Kidney (tissue), 14 donors: Measurements from ENCODE around the gene LARP1B. TPM values are rescaled to one million over a fixed set of nuclear protein-coding genes. Genes with fewer than 3 reads are reported as not detected.

Experiments used
- DNase-seq, 5 donors: peaks; one replicate each; pipeline ENCODE4 v3.0.0-alpha.2; 2013 to 2020
- FAIRE-seq: peaks from 2 replicates; lab custom pipeline; 2012; peaks lifted over from hg19 to GRCh38; lab: Jason Lieb, UNC
- H3K27ac ChIP-seq, 2 donors: one replicate each; pipeline ENCODE4 v1.7.0; 2013; ENCODE audit warnings: low read depth in 2 of 2, low read length in 2 of 2, inconsistent platforms in 1 of 2
- H3K27me3 ChIP-seq: one replicate; pipeline ENCODE4 v1.7.1; 2013; ENCODE audit warnings: low read length, inconsistent platforms; ENCODE audit not compliant: control insufficient read depth, insufficient read depth
- H3K36me3 ChIP-seq, 3 donors: one replicate each; pipeline versions ENCODE4 v1.7.0 to v1.7.1; 2013; ENCODE audit warnings: low read length in 3 of 3, control low read depth in 1 of 3, inconsistent platforms in 1 of 3; ENCODE audit not compliant: insufficient read depth in 3 of 3, control insufficient read depth in 2 of 3
- H3K4me1 ChIP-seq, 3 donors: one replicate each; pipeline versions ENCODE4 v1.7.0 to v1.7.1; 2013; ENCODE audit warnings: low read length in 3 of 3, inconsistent platforms in 1 of 3, low read depth in 1 of 3; ENCODE audit not compliant: control insufficient read depth in 2 of 3, insufficient read depth in 2 of 3
- H3K4me3 ChIP-seq, 3 donors: one replicate each; pipeline versions ENCODE4 v1.7.0 to v1.8.1; 2013; ENCODE audit warnings: low read length in 3 of 3, control low read depth in 1 of 3, inconsistent platforms in 1 of 3
- H3K9ac ChIP-seq, 3 donors: one replicate each; pipeline versions ENCODE4 v1.7.0 to v1.7.1; 2013; ENCODE audit warnings: low read length in 3 of 3, control low read depth in 1 of 3, inconsistent platforms in 1 of 3
- H3K9me3 ChIP-seq, 3 donors: one replicate each; pipeline versions ENCODE4 v1.7.0 to v1.7.1; 2013; ENCODE audit warnings: low read length in 3 of 3, control low read depth in 1 of 3, inconsistent platforms in 1 of 3; ENCODE audit not compliant: control insufficient read depth in 2 of 3, insufficient read depth in 1 of 3
- intact Hi-C: fragments of 100-400 bp; cut with DNase I; formaldehyde crosslinking; loops from one replicate; pipeline ENCODE4 v1.11.1; 2022
- polyA plus RNA-seq: library from polyadenylated mRNA; stranded (reverse); fragments of 350-450 nt; fragmentation: Illumina TruSeq; extraction: RNeasy Lipid Tissue Mini Kit (QIAGEN cat#74804); gene quantifications from one replicate; pipeline ENCODE4 v1.2.3, GENCODE V29; 2014; ENCODE audit warnings: low read depth, low replicate concordance; ENCODE audit not compliant: insufficient read depth
- total RNA-seq: library from RNA; stranded (reverse); fragmentation: NEBNext Ultra II Directional; extraction: Animal tissue kit (Norgen Biotek cat#: 25700); gene quantifications from one replicate; pipeline ENCODE4 v1.2.1, GENCODE V29; 2021
- TF ChIP-seq, protein P1 (sequence below): IDR thresholded peaks from 3 replicates; pipeline ENCODE4 v1.5.1; 2012; ENCODE audit warnings: mild to moderate bottlenecking, moderate library complexity, borderline replicate concordance; ENCODE audit not compliant: insufficient read depth; ENCODE audit errors: extremely low read depth
- donor health status: control.
- donor health status: control.
- donor health status: control.
- donor health status: control.
- donor health status: control.
- donor health status: DM: yes; HTN: yes; CAD: no.
- donor health status: Normal renal cell carcinoma (clear cell type).

The LARP1B gene
- total and polyA plus RNA-seq, 2 donors from 2014 or later: 9.3 to 24.9 TPM

DNA sequence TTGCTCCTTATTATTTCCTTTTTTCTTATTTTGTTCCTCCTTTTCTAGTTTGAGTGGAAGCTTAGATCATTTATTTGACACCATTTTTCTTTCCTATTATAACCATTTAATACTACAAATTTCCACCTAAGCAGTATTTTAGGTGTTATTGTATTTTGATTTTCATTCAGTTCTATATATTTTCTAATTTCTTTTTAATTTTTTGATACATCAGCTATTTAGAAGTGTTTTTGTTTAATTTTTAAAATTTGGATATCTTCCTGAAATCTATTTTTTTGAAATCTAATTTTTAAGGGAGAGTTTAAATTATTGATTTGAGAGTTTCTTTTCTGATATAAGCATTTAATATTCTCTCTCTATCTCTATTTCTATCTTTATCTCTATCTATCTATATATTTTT lies 108.1 kb downstream of the LARP1B start:
- H3K9me3 ChIP-seq: no peaks in the 10 kb centered on the region
- H3K4me3 ChIP-seq: no peak overlapping the region
- no peak overlapping the region for H3K27ac ChIP-seq
- no peaks in the 10 kb centered on the region for H3K27me3 ChIP-seq
- no peaks in the 10 kb centered on the region for H3K36me3 ChIP-seq
- FAIRE-seq: peak; percentile 83
- no peak for DNase-seq
- TF ChIP-seq, protein P1, sequence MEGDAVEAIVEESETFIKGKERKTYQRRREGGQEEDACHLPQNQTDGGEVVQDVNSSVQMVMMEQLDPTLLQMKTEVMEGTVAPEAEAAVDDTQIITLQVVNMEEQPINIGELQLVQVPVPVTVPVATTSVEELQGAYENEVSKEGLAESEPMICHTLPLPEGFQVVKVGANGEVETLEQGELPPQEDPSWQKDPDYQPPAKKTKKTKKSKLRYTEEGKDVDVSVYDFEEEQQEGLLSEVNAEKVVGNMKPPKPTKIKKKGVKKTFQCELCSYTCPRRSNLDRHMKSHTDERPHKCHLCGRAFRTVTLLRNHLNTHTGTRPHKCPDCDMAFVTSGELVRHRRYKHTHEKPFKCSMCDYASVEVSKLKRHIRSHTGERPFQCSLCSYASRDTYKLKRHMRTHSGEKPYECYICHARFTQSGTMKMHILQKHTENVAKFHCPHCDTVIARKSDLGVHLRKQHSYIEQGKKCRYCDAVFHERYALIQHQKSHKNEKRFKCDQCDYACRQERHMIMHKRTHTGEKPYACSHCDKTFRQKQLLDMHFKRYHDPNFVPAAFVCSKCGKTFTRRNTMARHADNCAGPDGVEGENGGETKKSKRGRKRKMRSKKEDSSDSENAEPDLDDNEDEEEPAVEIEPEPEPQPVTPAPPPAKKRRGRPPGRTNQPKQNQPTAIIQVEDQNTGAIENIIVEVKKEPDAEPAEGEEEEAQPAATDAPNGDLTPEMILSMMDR: no peak
- no peaks in the 10 kb centered on the region for H3K4me1 ChIP-seq
- H3K9ac ChIP-seq: no peak overlapping the region
- intact Hi-C loops: no loop called here

DNA sequence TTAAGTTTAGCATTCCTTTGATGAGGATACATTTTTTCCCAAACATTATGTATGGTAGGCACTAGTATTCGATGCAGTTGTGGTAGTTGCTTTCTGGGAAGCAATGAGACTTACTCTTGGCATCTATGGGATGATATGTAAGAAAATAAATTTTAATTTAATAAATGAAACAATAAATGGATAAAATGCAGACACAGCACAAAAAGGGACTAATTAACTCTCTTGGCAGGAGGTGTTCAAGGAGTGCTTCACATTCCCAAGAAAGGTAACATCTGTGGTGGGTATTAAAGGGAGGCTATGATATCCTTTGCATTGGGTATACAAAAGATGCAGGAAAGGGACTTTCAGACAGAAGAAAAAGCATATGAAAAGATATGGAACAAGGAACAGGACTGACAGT lies 115.5 kb downstream of the LARP1B start:
- no peak for FAIRE-seq
- H3K36me3 ChIP-seq: no peaks in the 10 kb centered on the region
- H3K9me3 ChIP-seq: no peaks in the 10 kb centered on the region
- TF ChIP-seq, protein P1: no peak
- H3K4me3 ChIP-seq: no peak overlapping the region
- no peaks in the 10 kb centered on the region for H3K4me1 ChIP-seq
- DNase-seq: no peak
- H3K27me3 ChIP-seq: no peaks in the 10 kb centered on the region
- intact Hi-C loops: no loop called here
- H3K27ac ChIP-seq: no peak overlapping the region
- H3K9ac ChIP-seq: no peak overlapping the region

DNA sequence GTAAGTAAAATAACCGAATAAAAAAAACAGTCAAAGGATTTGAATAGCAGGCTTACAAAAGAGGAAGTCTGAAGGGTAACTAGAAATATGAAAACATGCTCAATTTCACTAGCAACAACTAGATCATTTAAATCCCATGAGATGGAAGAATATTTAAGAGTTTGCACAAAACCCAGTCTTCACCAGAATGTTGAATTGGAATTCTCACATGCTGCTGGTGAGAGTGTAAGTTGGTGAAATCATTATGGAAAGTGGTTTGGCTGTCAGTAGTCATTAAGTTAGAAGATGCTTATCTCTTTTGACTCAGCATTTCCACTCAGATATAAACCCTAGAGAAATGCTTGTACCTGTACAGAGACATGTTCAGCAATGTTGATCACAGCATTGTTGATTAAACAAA lies 116.4 kb downstream of the LARP1B start:
- TF ChIP-seq, protein P1: no peak
- DNase-seq: no peak
- no peak for FAIRE-seq
- Histone ChIP-seq H3K9me3 (no peaks in the 10 kb centered on the region), H3K27me3 (no peaks in the 10 kb centered on the region), H3K27ac (no peak overlapping the region), H3K9ac (no peak overlapping the region), H3K4me1 (no peaks in the 10 kb centered on the region), H3K36me3 (no peaks in the 10 kb centered on the region), H3K4me3 (no peak overlapping the region)
- intact Hi-C loops: no loop called here

DNA sequence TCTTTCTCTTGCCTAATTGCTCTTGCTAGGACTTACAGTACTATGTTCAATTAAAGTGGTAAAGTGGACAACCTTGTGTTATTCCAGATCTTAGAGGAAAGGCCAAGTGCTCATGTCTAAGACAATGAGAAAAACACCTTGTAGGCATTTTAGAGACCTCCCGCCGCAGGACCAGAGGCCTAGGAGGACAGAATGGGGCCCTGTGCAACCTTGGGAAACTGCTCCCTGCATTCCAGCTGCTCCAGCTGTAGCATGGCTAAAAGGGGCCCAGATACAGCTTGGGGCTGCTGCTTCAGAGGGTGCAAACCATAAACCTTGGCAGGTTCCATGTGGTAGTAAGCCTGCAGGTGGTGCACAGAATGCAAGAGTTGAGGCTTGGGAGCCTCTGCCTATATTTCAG lies 125.5 kb downstream of the LARP1B start:
- H3K27me3 ChIP-seq: no peaks in the 10 kb centered on the region
- H3K27ac ChIP-seq: no peak overlapping the region
- intact Hi-C loops: no loop called here
- DNase-seq: no peak
- H3K36me3 ChIP-seq: no peaks in the 10 kb centered on the region
- no peaks in the 10 kb centered on the region for H3K9me3 ChIP-seq
- no peak overlapping the region for H3K9ac ChIP-seq
- no peak for FAIRE-seq
- peaks cover 0 to 3% (median 0%) of the 10 kb centered on the region in 3 donors for H3K4me1 ChIP-seq
- H3K4me3 ChIP-seq: no peak overlapping the region
- TF ChIP-seq, protein P1: no peak
